Astrocyte (in vitro differentiated cells and primary cell): Measurements from ENCODE around the gene NKIRAS2.

Experiments
- EZH2 ChIP-seq: IDR thresholded peaks from 2 replicates; pipeline ENCODE4 v1.6.1; 2012; ENCODE audit warnings: mild to moderate bottlenecking, low read length, inconsistent platforms; ENCODE audit not compliant: insufficient read depth
- TF ChIP-seq, protein P1 (sequence below): IDR thresholded peaks from 2 replicates; pipeline ENCODE4 v1.5.1; 2011; ENCODE audit warnings: low read depth, mild to moderate bottlenecking, inconsistent platforms, low read length, moderate library complexity; ENCODE audit not compliant: insufficient read depth

DNA sequence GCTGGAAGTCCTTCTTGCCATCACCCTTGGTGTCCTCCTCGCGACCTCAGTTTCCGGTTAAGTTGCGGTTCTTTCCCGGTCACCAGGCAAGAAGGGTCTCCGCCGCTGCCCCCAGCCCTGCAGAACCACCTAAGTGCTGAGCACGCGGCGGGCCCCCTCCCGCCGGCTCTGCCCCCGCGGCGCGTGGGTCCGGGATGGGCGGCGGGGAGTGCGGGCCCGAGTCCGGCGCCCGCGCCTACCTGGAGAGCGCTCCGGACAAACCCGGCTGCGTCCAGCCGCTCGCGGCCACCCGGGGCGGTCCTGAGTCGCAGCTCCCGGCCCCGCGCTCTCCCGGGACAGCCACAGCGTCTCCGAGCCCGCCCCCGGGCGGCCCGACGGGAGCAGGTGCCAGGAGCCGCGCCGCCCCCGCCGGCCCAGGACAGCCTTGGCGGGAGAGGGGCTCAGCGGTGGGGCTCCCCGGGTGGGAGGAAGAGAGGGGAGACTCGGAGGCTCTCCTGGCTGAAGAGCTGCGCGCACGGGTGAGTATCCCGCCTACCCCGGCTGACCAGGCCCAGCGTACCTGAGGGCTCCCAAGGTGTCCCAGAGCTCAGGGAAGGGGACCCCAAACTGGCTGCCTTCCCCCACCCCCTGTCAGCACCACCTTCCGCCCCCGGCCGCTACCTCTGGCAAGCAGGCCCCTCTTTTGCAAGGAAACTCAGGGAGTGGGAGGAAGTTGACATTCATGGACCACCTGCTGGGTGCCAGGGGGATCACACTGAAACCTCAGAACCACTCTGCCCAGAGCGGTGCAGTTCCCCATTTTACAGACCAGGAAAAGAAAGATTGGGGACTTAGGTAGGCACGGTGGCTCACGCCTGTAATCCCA is 52.7 kb downstream of the NKIRAS2 start:
- TF ChIP-seq EZH2 = peak; percentile 84
- TF ChIP-seq, protein P1, sequence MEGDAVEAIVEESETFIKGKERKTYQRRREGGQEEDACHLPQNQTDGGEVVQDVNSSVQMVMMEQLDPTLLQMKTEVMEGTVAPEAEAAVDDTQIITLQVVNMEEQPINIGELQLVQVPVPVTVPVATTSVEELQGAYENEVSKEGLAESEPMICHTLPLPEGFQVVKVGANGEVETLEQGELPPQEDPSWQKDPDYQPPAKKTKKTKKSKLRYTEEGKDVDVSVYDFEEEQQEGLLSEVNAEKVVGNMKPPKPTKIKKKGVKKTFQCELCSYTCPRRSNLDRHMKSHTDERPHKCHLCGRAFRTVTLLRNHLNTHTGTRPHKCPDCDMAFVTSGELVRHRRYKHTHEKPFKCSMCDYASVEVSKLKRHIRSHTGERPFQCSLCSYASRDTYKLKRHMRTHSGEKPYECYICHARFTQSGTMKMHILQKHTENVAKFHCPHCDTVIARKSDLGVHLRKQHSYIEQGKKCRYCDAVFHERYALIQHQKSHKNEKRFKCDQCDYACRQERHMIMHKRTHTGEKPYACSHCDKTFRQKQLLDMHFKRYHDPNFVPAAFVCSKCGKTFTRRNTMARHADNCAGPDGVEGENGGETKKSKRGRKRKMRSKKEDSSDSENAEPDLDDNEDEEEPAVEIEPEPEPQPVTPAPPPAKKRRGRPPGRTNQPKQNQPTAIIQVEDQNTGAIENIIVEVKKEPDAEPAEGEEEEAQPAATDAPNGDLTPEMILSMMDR = no peak
